GM19397 (cell line): ENCODE measurements around the gene LAX1.
"Not testable (repeated sequence)": the region's sequence is repeated elsewhere in the genome, so short reads cannot be mapped to it uniquely, and the experiment has no call there.

Experiments used
- ATAC-seq: cut with Tn5 transposase; IDR thresholded peaks from one replicate; pipeline ENCODE4 v1.9.1; 2021; ENCODE audit warnings: mild to moderate bottlenecking, moderate library complexity; ENCODE audit not compliant: unreplicated experiment

Gene LAX1, protein sequence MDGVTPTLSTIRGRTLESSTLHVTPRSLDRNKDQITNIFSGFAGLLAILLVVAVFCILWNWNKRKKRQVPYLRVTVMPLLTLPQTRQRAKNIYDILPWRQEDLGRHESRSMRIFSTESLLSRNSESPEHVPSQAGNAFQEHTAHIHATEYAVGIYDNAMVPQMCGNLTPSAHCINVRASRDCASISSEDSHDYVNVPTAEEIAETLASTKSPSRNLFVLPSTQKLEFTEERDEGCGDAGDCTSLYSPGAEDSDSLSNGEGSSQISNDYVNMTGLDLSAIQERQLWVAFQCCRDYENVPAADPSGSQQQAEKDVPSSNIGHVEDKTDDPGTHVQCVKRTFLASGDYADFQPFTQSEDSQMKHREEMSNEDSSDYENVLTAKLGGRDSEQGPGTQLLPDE

GRCh38 chr1:203765029-203765837, at the start of gene LAX1:
TSS of gene LAX1 (plus strand) at chr1:203765183. CDS start at chr1:203765566, 383 bp downstream.
- peak; percentile 75 for ATAC-seq

GRCh38 chr1:203717120-203717519, 47.9 kb upstream of the LAX1 start:
- no peak for ATAC-seq

DNA sequence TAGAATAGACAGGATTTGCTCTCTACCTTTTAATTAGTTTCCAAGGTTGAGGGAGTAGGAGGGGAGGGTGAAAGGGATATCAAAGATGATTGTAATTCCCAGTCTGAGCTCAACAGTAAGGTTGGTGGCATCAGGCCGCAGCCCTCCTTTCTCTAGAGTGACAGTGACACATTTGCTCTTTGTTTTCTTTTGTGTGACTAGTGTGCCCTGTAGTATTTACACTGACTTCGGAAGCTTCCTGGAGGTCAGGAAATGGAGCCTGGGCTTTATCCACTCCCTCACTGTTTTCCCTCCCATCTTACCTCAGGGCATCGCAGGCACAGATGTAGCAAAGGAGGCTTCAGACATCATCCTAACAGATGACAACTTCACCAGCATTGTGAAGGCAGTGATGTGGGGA, 44.7 kb upstream of the LAX1 start:
- ATAC-seq, result no peak

DNA sequence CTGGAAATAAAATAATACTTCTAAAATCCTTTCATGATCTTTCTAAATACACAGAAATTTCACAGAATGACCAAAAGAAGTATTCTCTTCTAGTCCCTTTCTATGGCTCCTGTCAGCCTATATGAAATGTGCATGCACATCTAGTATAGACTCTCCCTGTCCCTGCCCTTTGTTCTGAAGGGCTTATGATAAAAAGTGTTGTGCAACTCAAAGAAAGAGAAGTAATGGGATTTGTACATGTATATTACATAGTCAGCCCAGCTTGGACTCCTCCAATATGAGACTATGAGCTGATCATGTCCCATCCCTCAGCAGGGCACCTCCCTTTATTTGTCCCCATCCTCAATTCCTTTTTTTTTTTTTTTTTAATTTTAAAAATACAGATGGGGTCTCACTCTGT, 42.1 kb upstream of the LAX1 start:
- no peak for ATAC-seq

DNA sequence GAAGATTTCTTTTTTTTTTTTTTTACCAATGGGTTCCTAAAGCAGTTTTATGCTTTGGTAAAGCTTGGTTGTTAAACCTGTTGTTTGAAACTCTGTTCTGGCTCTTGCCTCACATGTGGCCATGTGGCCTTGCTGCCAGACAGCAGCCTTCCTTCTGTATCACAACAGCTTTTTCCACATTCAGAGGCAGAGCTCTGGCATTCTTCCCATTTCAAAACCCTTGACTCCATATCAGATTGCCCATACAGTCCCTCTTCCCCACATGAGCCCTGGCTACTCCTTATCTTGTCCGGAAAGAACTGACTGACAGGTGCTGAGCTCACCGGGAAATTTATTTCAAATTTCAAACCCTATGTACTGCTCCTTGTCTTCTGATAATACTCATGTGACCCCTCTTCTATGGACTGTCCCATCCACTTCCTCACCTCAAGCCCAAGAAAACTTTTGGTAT, 38.5 kb upstream of the LAX1 start:
- no peak for ATAC-seq

- no peak for ATAC-seq
Observed at GRCh38 chr1:203733009-203733863, 31.7 kb upstream of the LAX1 start.

GRCh38 chr1:203742436-203742835, 22.5 kb upstream of the LAX1 start:
- no peak for ATAC-seq

GRCh38 chr1:203743091-203743571, 21.9 kb upstream of the LAX1 start:
- ATAC-seq, result no peak

DNA sequence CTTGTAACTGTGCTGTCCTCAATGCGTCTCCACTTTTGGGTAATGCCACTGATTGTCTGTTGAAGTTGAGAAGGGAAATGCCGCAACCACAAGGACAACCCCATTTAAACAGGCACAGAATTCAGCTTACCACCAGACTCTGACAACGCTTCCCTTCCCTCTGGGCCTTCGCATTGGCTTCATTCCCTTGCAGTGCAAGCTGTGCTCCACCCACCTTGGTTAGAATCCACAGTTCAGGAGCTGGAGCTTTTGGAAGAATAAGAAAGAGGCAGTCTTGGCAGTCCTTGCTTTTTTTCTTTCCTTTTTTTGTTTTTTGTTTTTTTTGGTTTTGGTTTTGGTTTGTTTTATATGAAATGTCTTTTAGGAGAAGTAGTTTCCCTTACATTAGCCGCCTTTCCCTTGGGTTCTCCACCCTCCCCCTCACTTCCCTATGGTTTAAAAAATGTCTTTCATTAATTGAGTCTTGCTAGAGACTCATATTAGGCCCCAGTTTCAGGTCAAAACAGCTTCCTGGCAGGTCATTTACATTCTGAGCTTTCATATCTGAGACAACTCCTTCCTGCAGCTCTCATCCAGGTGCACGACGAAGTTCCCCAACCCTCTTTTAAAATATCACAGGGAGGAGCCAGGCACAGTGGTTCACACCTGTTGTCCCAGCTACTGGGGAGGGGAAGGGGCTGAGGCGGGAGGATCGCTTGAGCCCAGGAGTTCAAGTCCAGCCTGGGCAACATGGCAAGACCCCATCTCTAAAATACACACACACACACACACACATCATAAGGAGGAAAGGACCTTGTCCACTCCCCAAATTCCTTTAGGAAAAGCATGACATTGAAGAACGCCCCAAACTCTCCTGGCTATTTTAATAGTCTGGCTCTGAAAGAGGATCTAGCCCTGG, 20.7 kb upstream of the LAX1 start:
- ATAC-seq, result no peak

DNA sequence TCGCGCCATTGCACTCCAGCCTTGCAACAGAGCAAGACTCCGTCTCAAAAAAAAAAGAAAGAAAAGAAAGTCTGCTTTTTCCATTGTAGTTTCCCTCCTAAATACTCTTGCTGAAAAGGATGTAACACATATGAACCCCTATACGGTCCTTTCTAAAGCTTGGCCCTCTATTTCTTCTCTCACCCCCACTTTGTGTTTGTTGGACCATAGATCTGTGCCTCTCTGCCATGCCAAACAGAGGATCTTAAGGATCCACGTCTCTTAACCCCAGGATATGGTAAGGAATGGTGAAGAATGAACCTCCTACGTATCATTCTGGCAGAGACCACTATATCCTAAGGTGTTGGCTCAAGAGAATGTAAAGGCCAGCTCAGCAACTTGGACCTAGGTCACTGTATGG, 18.7 kb upstream of the LAX1 start:
- ATAC-seq, result no peak

GRCh38 chr1:203751051-203751450, 13.9 kb upstream of the LAX1 start:
- no peak for ATAC-seq

- ATAC-seq, result not testable (repeated sequence)
Observed at GRCh38 chr1:203751618-203752361, 13.2 kb upstream of the LAX1 start.

DNA sequence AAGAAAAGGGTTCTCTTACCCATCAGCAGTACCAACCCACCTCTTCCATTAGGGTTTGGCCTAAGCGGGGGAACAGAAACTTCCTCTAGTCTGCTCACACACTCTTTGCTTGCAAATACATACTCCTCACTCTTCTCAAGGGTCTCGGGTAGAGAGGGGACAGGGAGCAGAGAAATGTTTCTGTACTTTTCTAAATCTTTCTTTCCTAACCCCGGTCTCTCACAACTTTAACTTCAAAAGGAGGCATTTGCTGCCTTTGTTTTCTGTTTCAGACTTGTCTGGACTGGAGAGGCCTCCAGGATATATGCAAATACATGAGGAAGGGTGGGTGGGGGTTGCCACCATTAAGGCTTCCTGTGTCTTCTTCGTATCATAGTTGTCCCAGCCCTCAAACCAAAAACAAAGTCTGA, 10.5 kb upstream of the LAX1 start:
- no peak for ATAC-seq

DNA sequence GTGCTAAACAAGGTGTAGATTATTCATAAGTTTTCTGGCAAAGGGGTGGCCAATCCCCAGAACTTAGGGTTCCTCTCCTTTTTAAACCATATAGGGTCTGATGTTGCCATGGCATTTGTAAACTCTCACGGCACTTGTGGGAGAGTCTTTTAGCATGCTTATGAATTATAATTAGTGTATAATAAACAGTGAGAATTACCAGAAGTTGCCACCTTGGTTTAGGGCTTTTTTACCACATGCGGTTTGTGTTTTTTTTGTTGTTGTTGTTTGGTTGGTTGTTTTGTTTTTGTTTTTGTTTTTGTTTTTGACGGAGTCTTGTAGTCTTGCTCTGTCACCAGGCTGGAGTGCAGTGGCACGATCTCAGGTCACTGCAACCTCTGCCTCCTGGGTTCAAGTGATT, 8.9 kb upstream of the LAX1 start:
- ATAC-seq, result no peak

- not testable (repeated sequence) for ATAC-seq
Observed at GRCh38 chr1:203758749-203759148, 6.2 kb upstream of the LAX1 start.

DNA sequence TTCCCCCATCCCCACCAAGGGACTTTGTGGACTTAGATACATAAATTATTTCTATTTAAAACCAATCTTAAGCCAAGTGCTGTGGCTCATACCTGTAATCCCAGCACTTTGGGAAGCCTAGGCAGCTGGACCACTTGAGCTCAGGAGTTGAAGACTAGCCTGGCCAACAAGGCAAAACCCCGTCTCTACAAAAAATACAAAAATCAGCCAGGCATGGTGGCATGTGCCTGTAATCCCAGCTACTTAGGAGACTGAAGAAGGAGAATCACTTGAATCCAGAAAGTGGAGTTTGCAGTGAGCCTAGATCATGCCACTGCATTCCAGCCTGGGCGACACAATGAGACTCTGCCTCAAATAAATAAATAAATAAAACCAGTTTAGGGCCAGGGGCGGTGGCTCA, 4.5 kb upstream of the LAX1 start:
- ATAC-seq, result no peak

GRCh38 chr1:203761958-203762357, 3.0 kb upstream of the LAX1 start:
- ATAC-seq, result not testable (repeated sequence)

GRCh38 chr1:203763505-203763904, 1.5 kb upstream of the LAX1 start:
- ATAC-seq, result no peak
